GM20431 (cell line): ENCODE results near the gene MAPK7.

Experiments
- in situ Hi-C: fragments of 300-500 bp; cut with MseI, MboI; formaldehyde crosslinking; loops from one replicate; pipeline ENCODE4 v1.15.0; 2020; ENCODE audit warnings: low sequenced_read_pairs; ENCODE audit not compliant: unreplicated experiment

Gene MAPK7

DNA sequence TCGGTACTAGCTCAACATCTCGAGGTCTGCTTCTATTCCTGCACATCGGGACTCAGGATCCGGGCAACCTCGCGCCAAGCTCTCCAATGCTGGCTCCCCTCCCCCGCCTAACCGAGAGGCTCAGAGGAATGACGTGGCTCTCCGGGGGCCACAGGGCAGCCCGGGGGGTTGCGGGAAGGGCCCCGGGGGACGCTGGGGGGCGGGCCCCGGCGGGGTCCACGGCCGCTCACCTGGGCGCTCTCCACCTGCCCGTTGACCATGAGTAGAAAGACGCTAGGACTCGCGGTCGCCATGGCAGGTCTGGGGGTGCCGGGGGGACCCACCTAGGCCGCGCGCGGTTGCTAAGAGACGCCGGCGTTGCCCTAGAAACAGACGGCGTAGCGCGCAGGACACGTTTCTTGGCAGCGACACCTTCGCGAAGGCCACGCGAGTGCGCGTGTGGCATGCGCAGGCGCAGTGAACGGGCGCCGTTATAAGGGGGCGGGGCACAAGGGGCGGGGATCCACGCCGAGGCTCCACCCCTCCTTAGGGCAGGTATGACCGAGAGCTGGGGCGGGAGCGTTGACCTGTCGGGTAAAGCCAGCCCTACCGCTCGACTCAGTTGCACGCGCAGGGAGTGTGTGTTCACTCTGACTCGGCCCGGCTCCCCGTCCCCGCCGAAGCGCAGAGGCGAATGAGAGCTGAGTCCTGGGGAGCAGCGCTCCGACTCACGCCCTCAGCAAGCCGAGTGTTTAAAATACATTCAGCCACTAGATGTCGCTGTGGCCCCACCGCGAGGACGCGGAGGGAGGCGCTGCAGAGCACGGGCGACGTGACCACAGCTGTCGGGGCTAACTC, 15.8 kb upstream of the MAPK7 start, which contains the start of gene B9D1:
Gene B9D1 (minus strand): TSS at position 447 of the 837 bp plus-strand sequence. CDS start 154 bp downstream, at position 293.
- in situ Hi-C loops, result loop anchor here (10.0 kb wide), 1 partner anchor 92 kb away; no protein-coding TSS in a partner anchor

DNA sequence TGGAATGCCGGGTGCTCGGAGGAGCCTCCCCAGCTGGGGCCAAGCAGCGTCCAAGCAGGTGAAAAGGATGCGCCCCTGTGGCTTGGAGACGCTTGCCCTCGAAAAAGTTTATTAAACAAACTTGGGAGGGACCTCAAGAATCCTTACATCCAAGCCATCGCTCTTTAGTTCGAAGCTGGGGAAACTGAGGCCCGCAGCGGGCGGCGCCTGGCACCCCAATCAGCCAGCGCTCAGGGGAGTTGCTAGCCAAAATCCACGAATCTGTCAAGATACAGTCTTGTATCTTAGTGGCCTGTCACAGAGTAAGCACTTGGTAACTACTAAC, 15.2 kb upstream of the MAPK7 start:
- in situ Hi-C loops, result loop anchor here (10.0 kb wide), 1 partner anchor 92 kb away; no protein-coding TSS in a partner anchor

DNA sequence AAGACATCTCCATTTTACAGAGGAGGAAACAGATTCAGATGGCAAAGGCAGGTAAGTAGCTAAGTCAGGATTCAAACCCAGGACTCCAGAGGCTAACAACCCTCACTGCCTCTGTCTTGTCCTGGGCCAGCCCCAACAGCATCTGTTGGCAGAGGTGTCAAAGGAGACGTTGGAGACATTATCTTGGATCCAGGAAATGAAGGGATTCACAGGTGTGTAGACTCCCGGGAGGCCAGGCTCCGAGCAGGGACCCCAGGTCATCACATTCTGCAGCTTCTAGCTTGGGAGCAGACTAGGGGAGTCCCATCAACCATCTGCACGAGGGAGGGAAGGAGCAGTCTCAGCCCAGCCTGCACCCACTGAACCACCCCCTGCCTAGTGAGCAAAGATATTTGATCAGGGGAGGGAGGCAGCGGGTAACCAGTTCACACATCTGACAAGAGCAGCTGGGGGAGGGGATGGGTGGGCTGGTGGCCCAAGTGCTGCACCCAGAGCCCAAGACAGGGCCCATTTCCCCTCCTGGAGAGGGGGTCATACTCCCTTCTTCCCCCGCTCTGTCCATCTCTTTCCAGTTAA, 14.8 kb upstream of the MAPK7 start:
- in situ Hi-C loops, result loop anchor here (10.0 kb wide), 1 partner anchor 91 kb away; no protein-coding TSS in a partner anchor

GRCh38 chr17:19364699-19365498, 13.4 kb upstream of the MAPK7 start:
- in situ Hi-C loops, result loop anchor here (10.0 kb wide), 1 partner anchor 90 kb away; no protein-coding TSS in a partner anchor

DNA sequence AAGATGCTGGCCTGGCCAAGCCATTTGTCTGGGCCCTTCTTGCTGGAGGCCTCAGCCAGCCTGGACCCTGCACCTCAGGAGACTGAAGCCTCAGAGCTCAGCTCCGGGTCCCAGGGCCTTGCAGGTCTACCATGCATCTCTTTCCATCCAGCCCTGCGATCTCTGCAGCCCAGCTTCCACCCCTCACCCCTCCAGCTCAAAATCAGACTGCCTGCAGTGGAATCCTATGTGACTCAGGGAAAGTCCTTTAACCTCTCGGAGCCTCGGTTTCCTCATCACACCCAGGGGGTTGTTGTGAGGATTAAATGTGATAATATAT, 12.8 kb upstream of the MAPK7 start:
- in situ Hi-C loops, result loop anchor here (10.0 kb wide), 1 partner anchor 89 kb away; no protein-coding TSS in a partner anchor

GRCh38 chr17:19365833-19366636, 12.3 kb upstream of the MAPK7 start:
- in situ Hi-C loops, result loop anchor here (10.0 kb wide), 1 partner anchor 89 kb away; no protein-coding TSS in a partner anchor

GRCh38 chr17:19366637-19366972, 11.7 kb upstream of the MAPK7 start:
- in situ Hi-C loops, result loop anchor here (10.0 kb wide), 1 partner anchor 88 kb away; no protein-coding TSS in a partner anchor

DNA sequence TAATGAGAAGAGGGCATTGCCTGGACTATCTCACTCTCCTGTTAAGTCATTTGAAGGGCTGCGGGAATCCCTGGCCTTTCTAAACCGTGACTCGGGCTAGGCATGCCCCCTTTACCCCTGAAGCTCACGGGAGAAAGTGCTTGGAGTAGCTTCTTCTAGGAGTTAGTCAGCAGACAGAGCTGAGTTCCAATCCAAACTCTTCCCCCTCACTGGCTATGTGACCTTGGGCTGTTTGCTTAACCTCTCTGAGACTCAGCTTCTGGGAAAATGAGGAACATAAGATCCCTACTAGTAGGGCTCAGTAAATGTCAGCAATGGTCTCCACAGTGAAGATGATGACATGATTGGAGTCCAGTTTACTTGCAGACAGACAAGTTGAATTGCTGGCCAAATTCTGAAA, 10.1 kb upstream of the MAPK7 start:
- in situ Hi-C loops, result loop anchor here (10.0 kb wide), 1 partner anchor 87 kb away; no protein-coding TSS in a partner anchor

DNA sequence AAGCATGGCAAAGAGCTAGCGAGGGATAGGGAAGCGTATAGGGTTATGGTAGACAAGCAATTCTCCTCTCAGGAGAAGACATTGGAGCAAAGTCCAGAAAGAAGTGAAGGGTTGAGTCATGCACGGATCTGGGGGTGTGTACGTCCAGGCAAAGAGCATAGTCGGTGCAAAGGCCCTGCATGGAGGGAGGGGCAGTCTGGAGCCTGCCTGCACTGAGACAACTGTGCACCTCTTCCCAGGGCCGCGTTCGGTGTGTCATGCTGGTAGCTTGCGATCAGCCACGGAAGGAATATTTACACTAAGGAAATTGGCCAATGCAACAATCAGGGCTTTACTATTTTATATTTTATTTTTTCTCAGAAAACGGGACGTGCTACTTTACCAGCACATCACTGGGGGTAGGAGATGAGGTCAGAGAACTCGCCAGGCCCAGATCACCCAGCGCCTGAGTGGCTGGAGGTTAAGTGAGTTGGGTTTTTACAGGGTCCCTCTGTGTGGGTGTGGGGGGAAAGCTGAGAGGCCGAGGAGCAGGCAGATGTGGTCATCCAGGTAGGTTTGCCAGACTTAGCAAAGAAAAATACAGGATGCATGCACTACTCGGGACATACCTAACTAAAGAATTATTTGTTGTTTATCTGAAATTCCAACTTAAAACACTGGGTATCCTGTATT, 9.1 kb upstream of the MAPK7 start:
- in situ Hi-C loops, result loop anchor here (10.0 kb wide), 1 partner anchor 86 kb away; no protein-coding TSS in a partner anchor

DNA sequence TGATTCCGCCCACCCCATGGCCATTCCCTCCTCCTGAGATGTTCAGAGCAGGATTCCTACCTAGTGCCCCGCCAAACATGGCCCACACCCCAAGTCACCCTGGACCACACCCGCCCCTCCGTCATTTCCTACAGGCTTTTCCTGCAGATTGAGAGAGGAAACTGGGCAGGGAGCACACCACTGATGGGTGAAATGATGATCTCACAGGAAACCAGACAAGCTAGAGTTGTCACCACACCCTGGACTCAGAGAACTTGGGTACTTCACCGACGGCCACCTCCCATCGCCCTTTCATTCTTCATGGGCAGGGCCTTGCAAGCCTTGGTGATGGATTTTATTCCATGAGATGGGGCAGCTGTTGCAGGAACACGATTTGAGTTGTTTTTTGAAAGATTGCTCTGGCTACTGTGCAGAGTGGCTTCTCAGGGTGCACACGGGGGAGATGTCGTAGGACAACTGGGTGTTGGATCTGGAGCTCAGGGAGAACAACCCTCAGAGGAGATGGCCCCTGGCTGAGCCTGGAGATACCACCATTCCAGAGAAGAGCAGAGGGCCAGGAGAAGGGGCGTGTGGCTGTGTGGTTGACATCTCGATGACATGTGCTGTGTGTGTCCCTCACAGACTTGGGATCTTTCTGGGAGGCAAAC, 8.3 kb upstream of the MAPK7 start:
- in situ Hi-C loops, result loop anchor here (10.0 kb wide), 1 partner anchor 85 kb away; no protein-coding TSS in a partner anchor

GRCh38 chr17:19370493-19370960, 7.8 kb upstream of the MAPK7 start:
- in situ Hi-C loops, result no loop called here

DNA sequence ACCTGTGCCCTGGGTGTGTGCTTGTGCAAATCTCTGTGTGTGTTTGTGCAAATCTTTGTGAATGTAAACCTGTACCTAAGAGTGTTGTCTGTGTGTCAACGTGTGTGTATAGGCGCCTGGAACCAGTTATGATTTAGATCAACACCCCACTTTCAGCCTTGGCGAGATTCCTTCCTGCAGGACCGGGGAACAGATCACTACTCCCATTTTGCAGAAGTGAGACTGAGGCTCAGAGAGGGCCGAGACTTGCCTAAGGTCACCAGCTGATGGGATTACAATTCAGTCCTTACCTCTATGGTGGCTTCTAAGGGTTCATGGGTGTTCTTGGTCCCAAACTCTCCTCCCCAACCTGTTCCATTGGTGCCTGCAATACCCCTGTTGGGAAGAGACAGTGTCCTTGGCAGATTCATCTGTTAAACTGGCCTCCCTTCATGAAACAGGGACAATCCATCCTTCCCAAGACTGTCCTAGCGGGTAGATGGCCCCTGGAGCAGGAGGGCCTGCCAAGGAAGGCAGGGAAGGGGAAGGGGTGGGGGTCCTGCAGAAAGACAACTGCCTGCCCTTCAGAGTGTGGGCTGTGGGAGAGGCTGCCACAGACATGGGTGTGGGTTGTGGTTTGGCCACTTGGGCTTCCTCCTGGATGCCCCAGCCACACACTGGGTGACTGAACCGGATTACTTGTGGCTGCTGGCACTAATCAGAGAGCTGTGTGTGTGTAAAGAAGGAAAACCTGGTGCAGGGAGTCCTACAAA, 6.9 kb upstream of the MAPK7 start:
- in situ Hi-C loops, result no loop called here

GRCh38 chr17:19372011-19372370, 6.3 kb upstream of the MAPK7 start:
- in situ Hi-C loops, result no loop called here

DNA sequence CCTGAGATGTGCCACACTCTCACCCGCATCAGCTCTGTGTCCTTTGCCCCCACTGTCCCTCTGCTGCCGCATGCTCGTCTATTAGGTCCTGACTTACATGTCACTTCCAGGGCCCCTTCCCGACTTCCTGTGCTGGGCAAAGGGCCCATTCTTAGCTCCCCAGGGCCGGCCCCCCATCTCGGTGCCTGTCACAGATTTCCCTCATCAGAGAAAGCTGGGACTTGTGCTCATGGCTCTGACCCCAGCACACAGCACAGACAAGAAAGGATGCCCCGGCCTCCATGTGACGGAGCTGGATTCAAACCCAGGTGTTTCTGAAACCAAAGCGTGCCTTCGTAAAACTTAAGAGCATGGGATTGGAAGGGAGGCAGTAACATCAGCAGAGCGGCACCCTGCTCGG, 5.9 kb upstream of the MAPK7 start:
- in situ Hi-C loops, result no loop called here

DNA sequence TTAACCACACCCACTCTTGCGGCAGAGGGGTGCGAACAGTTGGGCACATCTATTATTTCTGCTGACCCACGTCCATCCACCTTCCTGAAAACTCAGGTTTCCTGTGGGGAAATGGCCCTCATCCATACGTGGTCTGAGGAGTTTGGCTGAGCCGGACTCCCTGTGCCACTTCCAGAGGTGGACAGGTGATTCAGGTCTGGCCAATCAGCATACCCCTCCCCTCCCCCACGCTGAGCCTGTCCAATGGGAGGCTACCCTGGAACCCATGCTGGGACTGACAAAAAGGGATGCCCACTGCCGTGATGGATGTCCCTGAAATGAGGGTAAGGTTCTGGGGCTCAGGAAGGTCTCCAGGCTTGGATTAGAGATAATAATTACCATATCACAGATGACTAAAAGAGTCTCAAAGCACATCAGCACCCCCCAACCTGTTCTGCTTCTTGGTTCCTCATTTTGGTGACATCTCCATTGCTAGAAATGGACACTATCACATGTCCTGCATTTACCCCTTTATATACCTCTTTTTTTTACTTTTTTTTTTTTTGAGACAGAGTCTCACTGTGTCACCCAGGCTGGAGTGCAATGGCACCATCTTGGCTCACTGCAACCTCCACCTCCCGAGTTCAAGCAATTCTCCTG, 5.3 kb upstream of the MAPK7 start:
- in situ Hi-C loops, result no loop called here

- in situ Hi-C loops, result no loop called here
These were observed 4.2 kb upstream of the MAPK7 start for GRCh38 chr17:19374136-19374535.

- in situ Hi-C loops, result no loop called here
These were observed 2.6 kb upstream of the MAPK7 start for GRCh38 chr17:19375732-19376131.

DNA sequence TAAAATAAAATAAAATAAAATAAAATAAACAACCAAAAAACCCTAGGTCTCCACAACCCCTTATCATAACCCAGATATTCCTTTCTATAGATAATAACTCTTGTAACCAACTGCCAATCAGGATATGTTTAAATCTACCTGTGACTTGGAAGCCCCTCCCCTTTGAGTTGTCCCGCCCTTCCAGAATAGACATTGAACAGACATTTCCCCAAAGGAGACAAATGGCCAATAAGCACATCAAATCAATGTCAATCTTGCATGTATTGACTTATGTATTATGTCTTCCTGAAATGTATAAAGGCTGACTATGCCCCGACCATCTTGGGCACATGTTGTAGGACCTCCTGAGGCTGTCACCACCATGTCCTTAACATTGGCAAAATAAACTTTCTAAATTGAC, 1.5 kb upstream of the MAPK7 start:
- in situ Hi-C loops, result no loop called here
